IMR-90 (cell line): ENCODE results near the gene C11orf54. TPM values are rescaled to one million over a fixed set of nuclear protein-coding genes. Genes with fewer than 3 reads are reported as not detected.

ENCODE experiments used
- ATAC-seq: fragments of 200-7000 bp; cut with Tn5 transposase; 2 replicates; pipeline ENCODE4 v1.9.1; 2020; ENCODE audit warnings: low read depth, mild to moderate bottlenecking, moderate library complexity
- BruUV-seq: library from RNA; stranded (reverse); fragments of 400-500 nt; replicated peaks from 2 replicates; lab custom pipeline; 2021; lab: Mats Ljungman, UMichigan
- CTCF ChIA-PET: fragments of 300-600 bp; formaldehyde crosslinking; extraction: SDS; loops from one replicate; lab custom pipeline; 2021; ENCODE audit warnings: antibody characterized with exemption; lab: Yijun Ruan, JAX
- POLR2A ChIA-PET: fragments of 300-600 bp; sonication (Branson Sonifier 250); formaldehyde crosslinking; loops from one replicate; lab custom pipeline; 2022; ENCODE audit warnings: antibody characterized with exemption; ENCODE audit not compliant: unreplicated experiment; lab: Charles Lee
- DNase-seq: peaks from one replicate; pipeline ENCODE4 v3.0.0; 2013
- H2AFZ ChIP-seq: replicated peaks from 2 replicates; pipeline ENCODE3; 2013; ENCODE audit warnings: low read length, mild to moderate bottlenecking; ENCODE audit not compliant: poor library complexity
- H2AK5ac ChIP-seq: 2 replicates; pipeline ENCODE4 v1.6.1; 2013; ENCODE audit warnings: low read depth, low read length, inconsistent platforms
- H2AK9ac ChIP-seq: replicated peaks from 2 replicates; pipeline ENCODE3; 2013; ENCODE audit warnings: mild to moderate bottlenecking, low read depth, low read length, moderate library complexity; ENCODE audit not compliant: poor library complexity
- H2BK120ac ChIP-seq: 2 replicates; pipeline ENCODE4 v1.6.1; 2013; ENCODE audit warnings: low read depth, low read length, inconsistent platforms
- H2BK15ac ChIP-seq: 3 replicates; pipeline ENCODE4 v1.6.1; 2013; ENCODE audit warnings: low read depth, low read length, inconsistent platforms
- H2BK20ac ChIP-seq: 2 replicates; pipeline ENCODE4 v1.6.1; 2013; ENCODE audit warnings: low read depth, mild to moderate bottlenecking, inconsistent platforms, low read length, moderate library complexity
- H2BK5ac ChIP-seq: 2 replicates; pipeline ENCODE4 v1.6.1; 2013; ENCODE audit warnings: mild to moderate bottlenecking, low read depth, low read length, inconsistent platforms; ENCODE audit not compliant: poor library complexity, severe bottlenecking
- H3K14ac ChIP-seq: replicated peaks from 2 replicates; pipeline ENCODE4 v1.6.1; 2013; ENCODE audit warnings: low read depth, low read length, inconsistent platforms
- H3K18ac ChIP-seq: 2 replicates; pipeline ENCODE4 v1.6.1; 2013; ENCODE audit warnings: low read depth, low read length, control low read depth
- H3K23ac ChIP-seq: 2 replicates; pipeline ENCODE4 v1.6.1; 2013; ENCODE audit warnings: low read depth, low read length, inconsistent platforms
- H3K27ac ChIP-seq: 2 replicates; pipeline ENCODE4 v1.5.1; 2013; ENCODE audit warnings: mild to moderate bottlenecking, control low read depth, low read length; ENCODE audit not compliant: insufficient read depth
- H3K27me3 ChIP-seq: 2 replicates; pipeline ENCODE4 v1.6.1; 2013; ENCODE audit warnings: low read length; ENCODE audit not compliant: control insufficient read depth, insufficient read depth
- H3K36me3 ChIP-seq: 2 replicates; pipeline ENCODE4 v1.6.1; 2013; ENCODE audit warnings: low read length, mixed read lengths; ENCODE audit not compliant: control insufficient read depth, insufficient read depth
- H3K4ac ChIP-seq: 2 replicates; pipeline ENCODE4 v1.6.1; 2013; ENCODE audit warnings: low read depth, low read length, inconsistent platforms
- H3K4me1 ChIP-seq: 2 replicates; pipeline ENCODE4 v1.6.1; 2013; ENCODE audit warnings: low read length, mixed read lengths; ENCODE audit not compliant: control insufficient read depth, insufficient read depth
- H3K4me2 ChIP-seq: 2 replicates; pipeline ENCODE4 v1.6.1; 2013; ENCODE audit warnings: low read depth, mild to moderate bottlenecking, control low read depth, low read length, moderate library complexity
- H3K4me3 ChIP-seq: 2 replicates; pipeline ENCODE4 v1.5.1; 2013; ENCODE audit warnings: low read depth, mild to moderate bottlenecking, control low read depth, low read length, moderate library complexity; ENCODE audit not compliant: insufficient read depth
- H3K56ac ChIP-seq: 2 replicates; pipeline ENCODE4 v1.6.1; 2013; ENCODE audit warnings: low read length, inconsistent platforms; ENCODE audit not compliant: insufficient read depth; ENCODE audit errors: extremely low read depth
- H3K79me1 ChIP-seq, 2 experiments: 2 replicates each; pipeline ENCODE4 v1.6.1; 2013; ENCODE audit warnings: low read length in 2 of 2, inconsistent platforms in 1 of 2, low read depth in 1 of 2
- H3K9ac ChIP-seq: 2 replicates; pipeline ENCODE4 v1.6.1; 2013; ENCODE audit warnings: low read depth, low read length, control low read depth
- H3K9me1 ChIP-seq: 2 replicates; pipeline ENCODE4 v1.6.1; 2013; ENCODE audit warnings: low read length, inconsistent platforms; ENCODE audit not compliant: insufficient read depth
- H3K9me3 ChIP-seq: 2 replicates; pipeline ENCODE4 v1.6.1; 2013; ENCODE audit warnings: low read length; ENCODE audit not compliant: control insufficient read depth, insufficient read depth
- H4K20me1 ChIP-seq: 2 replicates; pipeline ENCODE4 v1.6.1; 2013; ENCODE audit warnings: low read length, inconsistent platforms; ENCODE audit not compliant: insufficient read depth
- H4K5ac ChIP-seq: 2 replicates; pipeline ENCODE4 v1.6.1; 2013; ENCODE audit warnings: mild to moderate bottlenecking, low read depth, low read length, control low read depth
- H4K8ac ChIP-seq, 2 experiments: 2 replicates each; pipeline ENCODE4 v1.6.1; 2013; ENCODE audit warnings: low read depth in 2 of 2, low read length in 2 of 2, control low read depth in 1 of 2, inconsistent platforms in 1 of 2
- H4K91ac ChIP-seq: 2 replicates; pipeline ENCODE4 v1.6.1; 2013; ENCODE audit warnings: low read depth, low read length, inconsistent platforms; ENCODE audit not compliant: insufficient read depth
- CEBPB ChIP-seq: IDR thresholded peaks from 2 replicates; pipeline ENCODE4 v1.6.1; 2012; ENCODE audit warnings: low read depth, low read length, improper control_type of control experiment
- CHD1 ChIP-seq: IDR thresholded peaks from 2 replicates; pipeline ENCODE4 v1.6.1; 2012; ENCODE audit warnings: low read depth, low read length, improper control_type of control experiment
- MAZ ChIP-seq: IDR thresholded peaks from 2 replicates; pipeline ENCODE4 v1.6.1; 2012; ENCODE audit warnings: low read depth, mild to moderate bottlenecking, low read length, improper control_type of control experiment, moderate library complexity, borderline replicate concordance
- USF2 ChIP-seq: fragments of 150-350 bp; IDR thresholded peaks from 2 replicates; pipeline ENCODE4 v1.6.1; 2017; ENCODE audit warnings: mild to moderate bottlenecking, antibody characterized with exemption, low read length, low read depth
- whole genome bisulfite sequencing, 2 experiments: methylation state at CpG; one replicate each; pipeline versions ENCODE4 v1.1.5 to v1.1.7; 2013; ENCODE audit warnings: missing lambda C conversion rate in 2 of 2; ENCODE audit not compliant: insufficient read length in 1 of 2; ENCODE audit errors: extremely low coverage in 2 of 2; 5-methylcytosine and 5-hydroxymethylcytosine counted together
- dilution Hi-C: fragments of 300-500 bp; cut with HindIII; formaldehyde crosslinking; loops from one replicate; pipeline ENCODE4 v1.14.3; 2018; ENCODE audit warnings: low sequenced_read_pairs; ENCODE audit not compliant: unreplicated experiment
- in situ Hi-C: fragments of 300-500 bp; cut with MboI; formaldehyde crosslinking; loops from 3 replicates; pipeline ENCODE4 v1.14.3; 2019; ENCODE audit warnings: low sequenced_read_pairs, inconsistent platforms, mixed read lengths
- intact Hi-C: fragments of 100-400 bp; cut with micrococcal nuclease; formaldehyde crosslinking; loops from 2 replicates; pipeline ENCODE4 v1.10.0; 2022
- polyA plus RNA-seq, 3 experiments: library from polyadenylated mRNA; depleted of rRNA; stranded (reverse); fragments of >200 nt; gene quantifications; 2 replicates each; pipeline ENCODE4 v1.2.3, GENCODE V29; 2012; ENCODE audit warnings: low replicate concordance in 1 of 3
- total RNA-seq: library from RNA; depleted of rRNA; stranded (reverse); fragments of >200 nt; gene quantifications from 2 replicates; pipeline ENCODE4 v1.2.3, GENCODE V29; 2012
- TF ChIP-seq, protein P1 (sequence below): fragments of 150-350 bp; IDR thresholded peaks from 2 replicates; pipeline ENCODE4 v1.6.1; 2016; ENCODE audit warnings: low read depth, mild to moderate bottlenecking, low read length, moderate library complexity, borderline replicate concordance

The C11orf54 gene
- total and polyA plus RNA-seq, 2 of the 4 experiments (the other 2 are of a cell fraction) = 13.7 to 16.0 TPM

GRCh38 chr11:93717501-93717900, 24.0 kb upstream of the C11orf54 start:
- Histone ChIP-seq H2AK9ac (no peak overlapping the region), H3K9ac (no peak overlapping the region), H3K9me1 (0 out of 2 replicates have a peak, but pooled peaks cover 4% of the 10 kb centered on the region), H3K9me3 (no peaks in the 10 kb centered on the region), H2BK120ac (no peak overlapping the region), H3K27me3 (no peaks in the 10 kb centered on the region), H2AK5ac (no peak overlapping the region), H4K91ac (no peak overlapping the region), H2AFZ (no peak overlapping the region), H2BK15ac (no peak overlapping the region), H3K36me3 (peaks cover 24% of the 10 kb centered on the region), H3K4me3 (no peak overlapping the region), H3K23ac (no peak overlapping the region), H3K27ac (no peak overlapping the region), H3K79me1 (peaks cover 8 to 20% of the 10 kb centered on the region in 2 experiments; a peak in 3 of 4 replicates), H2BK20ac (no peak overlapping the region), H4K8ac (no peak overlapping the region), H3K4me1 (no peaks in the 10 kb centered on the region), H3K56ac (no peak overlapping the region), H3K18ac (no peak overlapping the region), H3K4me2 (no peak overlapping the region), H4K20me1 (no peaks in the 10 kb centered on the region), H2BK5ac (no peak overlapping the region), H3K14ac (no peak overlapping the region), H3K4ac (no peak overlapping the region), H4K5ac (no peak overlapping the region)
- WGBS, 2 experiments = no CpG with 5 or more reads among the region's 1 CpG
- in situ Hi-C loops = no loop called here
- no peak for DNase-seq
- intact Hi-C loops = no loop called here
- dilution Hi-C loops = no loop called here
- POLR2A ChIA-PET = no interaction called here
- TF ChIP-seq USF2 (no peak), CEBPB (no peak), MAZ (no peak), CHD1 (no peak)
- TF ChIP-seq, protein P1, sequence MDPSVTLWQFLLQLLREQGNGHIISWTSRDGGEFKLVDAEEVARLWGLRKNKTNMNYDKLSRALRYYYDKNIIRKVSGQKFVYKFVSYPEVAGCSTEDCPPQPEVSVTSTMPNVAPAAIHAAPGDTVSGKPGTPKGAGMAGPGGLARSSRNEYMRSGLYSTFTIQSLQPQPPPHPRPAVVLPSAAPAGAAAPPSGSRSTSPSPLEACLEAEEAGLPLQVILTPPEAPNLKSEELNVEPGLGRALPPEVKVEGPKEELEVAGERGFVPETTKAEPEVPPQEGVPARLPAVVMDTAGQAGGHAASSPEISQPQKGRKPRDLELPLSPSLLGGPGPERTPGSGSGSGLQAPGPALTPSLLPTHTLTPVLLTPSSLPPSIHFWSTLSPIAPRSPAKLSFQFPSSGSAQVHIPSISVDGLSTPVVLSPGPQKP = no peak
- CTCF ChIA-PET = no interaction called here
- ATAC-seq = no peak
- no TSS peak for BruUV-seq
